NCI-H146 treated with DMSO at 0.1 percent for 48 hours (cell line): Measurements from ENCODE around the gene TELO2.

Source experiments
- DNase-seq: peaks from one replicate; lab custom pipeline; 2025; ENCODE audit not compliant: unreplicated experiment; lab: John Stamatoyannopoulos, UW

TELO2 gene

DNA sequence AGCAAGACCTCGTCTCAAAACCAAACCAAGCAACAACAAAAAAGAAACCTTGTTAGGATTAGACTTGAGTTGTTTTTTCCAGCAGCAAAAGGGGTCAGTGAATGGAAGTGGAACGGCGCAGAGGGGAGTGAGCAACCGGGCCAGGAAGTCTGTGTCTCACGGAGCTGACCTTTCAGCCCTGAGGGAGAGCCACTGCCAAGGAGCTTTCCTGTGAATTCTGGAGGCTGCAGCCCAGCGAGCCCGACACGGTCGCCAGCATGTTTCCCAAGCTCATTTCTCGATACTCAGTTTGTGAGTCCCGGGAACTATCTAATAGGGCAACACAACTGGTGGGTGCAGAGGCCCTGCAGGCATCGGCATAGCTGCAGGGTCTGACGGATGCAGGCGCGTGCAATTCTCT is 19.6 kb downstream of the TELO2 start:
- no peak for DNase-seq

DNA sequence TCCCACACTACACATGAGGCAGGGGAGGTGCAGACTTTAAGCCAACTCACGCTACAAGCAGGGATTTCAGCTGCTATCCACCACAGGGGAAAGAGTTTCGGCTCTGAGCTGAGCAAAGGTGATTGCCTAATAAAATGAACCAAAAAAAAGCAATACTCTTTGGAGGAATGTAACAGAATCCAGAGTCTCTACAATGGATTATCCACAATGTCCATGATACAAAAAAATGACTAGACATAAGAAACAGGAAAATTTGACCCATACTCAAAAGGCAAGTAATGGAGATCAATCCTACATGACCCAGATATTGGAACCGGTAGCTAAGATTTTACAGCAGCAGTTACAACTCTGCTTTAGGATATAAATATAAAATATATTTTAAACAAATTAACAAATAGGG is 21.3 kb downstream of the TELO2 start:
- no peak for DNase-seq

GRCh38 chr16:1518626-1519135 is 25.5 kb downstream of the TELO2 start:
- no peak for DNase-seq

- no peak for DNase-seq
Measured at GRCh38 chr16:1519831-1520230, 26.7 kb downstream of the TELO2 start.

GRCh38 chr16:1520461-1520860 is 27.3 kb downstream of the TELO2 start:
- DNase-seq = no peak

GRCh38 chr16:1523581-1524245 is 30.6 kb downstream of the TELO2 start:
- no peak for DNase-seq

- DNase-seq = no peak
Measured at GRCh38 chr16:1524366-1524765, 31.2 kb downstream of the TELO2 start.

DNA sequence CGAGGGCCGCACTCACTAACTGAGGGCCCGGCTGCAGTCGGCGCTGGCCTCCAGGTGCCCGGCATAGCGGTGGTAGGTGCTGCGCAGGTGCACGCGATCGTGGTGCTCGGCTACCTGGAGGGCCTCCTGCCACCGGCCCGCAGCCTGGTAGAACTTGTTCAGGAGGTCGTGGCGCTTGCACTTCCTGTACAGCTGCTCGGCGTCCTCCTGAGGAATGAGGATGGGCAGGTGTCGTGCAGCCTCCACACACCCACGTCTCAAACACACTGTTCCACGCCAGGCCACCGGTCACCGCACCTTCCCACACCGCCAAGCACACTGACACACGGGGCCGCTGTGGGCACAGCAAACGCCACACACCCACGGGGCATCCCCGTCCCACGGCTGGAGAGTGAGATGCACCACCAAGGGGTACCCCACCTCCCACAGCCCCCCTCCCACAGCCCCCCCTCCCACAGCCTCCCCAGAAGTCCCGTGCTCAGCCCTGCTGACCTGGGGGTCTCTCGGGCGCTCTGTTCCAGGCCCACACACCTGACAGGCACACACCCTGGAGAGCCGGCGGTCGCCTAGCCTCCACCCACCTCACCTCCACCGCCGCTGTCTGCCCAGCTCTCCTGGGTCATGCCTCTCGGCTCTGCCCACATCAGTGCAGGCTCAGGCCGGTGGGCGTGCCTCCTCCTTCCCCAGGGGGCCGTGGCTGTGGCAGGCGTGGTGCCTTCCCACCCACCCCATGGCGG is 32.9 kb downstream of the TELO2 start:
- DNase-seq = no peak

- no peak for DNase-seq
Measured at GRCh38 chr16:1526608-1527555, 33.7 kb downstream of the TELO2 start.

- no peak for DNase-seq
Measured at GRCh38 chr16:1527836-1528811, 35.0 kb downstream of the TELO2 start.

DNA sequence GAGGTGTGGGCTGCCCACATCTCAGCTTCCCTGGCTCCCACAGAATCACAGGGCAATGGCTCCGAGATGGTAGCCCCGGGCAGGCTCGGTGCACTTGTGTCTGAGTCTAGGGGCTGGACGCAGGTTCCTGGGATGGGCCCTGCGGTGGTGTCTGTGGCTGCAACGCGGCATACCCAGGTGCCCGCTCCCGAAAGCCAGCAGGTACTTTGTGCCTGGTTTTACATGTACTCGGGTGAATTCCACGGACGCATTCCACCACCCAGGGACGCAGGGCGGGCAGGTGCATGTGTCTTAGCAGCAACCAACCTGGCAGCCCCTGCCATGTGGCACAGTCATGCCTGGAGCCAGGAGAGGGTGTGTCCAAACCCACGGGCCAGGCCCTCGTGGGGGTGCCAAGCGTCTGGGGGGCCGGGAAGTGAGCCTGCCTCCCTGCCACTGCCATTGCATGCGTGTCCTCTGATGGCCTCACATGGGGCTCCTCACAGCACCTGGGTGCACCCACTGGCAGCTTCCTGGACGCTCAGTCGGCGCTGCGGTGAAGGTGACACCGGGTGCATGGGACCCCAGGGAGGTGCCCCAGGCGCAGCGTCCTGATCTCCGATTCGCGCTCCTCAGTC is 35.9 kb downstream of the TELO2 start:
- no peak for DNase-seq

GRCh38 chr16:1530349-1530882 is 37.3 kb downstream of the TELO2 start:
- DNase-seq = no peak

DNA sequence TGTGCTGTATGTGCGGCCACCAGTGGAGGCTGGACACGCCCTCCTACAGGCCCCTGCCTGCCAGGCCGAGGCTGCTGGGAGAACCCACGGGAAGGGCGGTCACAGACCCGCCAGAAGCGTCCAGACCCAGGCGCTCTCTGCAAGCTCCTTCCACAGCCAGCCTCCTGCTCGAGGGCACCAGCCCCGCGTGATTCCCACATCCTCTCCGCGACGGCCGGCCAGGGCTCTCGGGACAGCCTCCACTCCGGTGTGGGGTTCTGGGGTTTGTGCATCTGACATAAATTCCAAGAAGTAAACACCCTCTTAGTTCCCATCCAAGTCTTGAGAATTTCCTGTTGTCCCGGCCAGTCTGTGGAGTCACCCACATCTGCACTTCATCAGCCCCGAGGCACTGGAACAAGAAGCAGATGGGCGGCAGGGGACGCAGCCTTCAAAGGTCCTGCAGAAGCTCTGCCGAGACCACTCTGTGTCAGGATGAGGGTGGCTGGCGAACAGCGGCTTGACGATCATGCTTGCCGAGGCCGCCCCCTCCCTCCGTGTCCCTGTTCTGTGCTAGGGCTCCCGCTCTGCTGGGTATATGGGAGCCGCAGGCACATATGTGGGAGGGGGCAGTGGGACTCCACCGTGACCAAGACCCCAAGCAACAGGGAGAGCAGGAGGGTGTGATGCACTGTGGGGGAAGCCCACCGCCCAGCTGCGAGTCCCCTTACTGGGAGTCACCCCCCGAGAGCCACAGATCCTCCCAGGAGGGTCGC is 37.9 kb downstream of the TELO2 start:
- no peak for DNase-seq

GRCh38 chr16:1531638-1531910 is 38.4 kb downstream of the TELO2 start:
- DNase-seq = no peak

DNA sequence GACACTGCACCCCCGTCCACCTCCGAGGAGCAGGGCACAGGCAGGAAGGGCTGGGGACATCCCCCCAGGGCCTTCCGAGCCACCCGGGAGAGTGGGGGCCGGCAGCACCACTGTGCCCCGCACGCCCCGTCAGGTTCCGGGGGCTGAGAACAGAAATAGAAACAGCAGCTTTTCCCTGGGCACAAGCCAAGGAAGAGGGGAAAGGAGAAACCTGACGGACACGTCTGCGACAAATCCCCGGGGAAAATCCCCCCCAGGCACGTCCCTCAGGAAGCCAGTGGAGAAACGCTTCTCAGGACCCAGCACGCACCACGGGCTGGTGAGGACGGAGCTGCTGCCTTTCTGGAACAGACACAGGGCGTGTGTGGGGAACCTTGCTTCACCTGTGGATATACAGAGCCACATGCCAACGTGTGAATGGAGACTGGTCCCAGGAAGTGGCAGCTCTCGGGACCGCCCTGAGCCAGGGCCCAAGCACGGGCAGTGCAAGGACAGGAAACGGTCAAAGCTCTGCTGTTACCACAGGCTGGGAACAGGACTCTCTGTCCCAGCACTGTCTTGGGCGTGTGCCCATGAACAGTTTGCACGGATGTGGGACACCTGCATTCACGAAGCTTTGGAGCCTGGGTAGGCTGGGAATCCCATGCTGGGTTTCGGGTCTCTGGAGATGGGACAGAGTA is 39.1 kb downstream of the TELO2 start:
- DNase-seq = no peak

DNA sequence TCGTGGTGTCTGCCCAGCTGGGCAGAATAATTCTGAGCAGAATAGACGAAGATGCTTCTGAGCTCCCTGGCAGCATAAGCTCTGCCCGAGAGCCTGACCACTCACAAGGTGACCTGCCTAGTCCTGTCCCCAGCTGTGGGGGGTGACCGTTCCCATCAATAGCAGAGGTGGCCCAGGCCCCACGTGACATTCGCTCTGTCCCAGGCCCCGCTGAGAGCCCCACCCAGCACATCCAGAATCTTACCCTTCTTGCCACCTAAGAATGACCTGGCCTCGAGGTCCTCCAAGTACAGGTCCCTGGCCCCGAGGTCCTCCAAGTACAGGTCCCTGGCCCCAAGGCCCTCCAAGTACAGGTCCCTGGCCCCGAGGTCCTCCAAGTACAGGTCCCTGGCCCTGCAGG is 39.6 kb downstream of the TELO2 start:
- DNase-seq = no peak

- DNase-seq = no peak
Measured at GRCh38 chr16:1533443-1533951, 40.3 kb downstream of the TELO2 start, which contains the start of gene TMEM204. Gene TMEM204, plus strand, starts transcription at chr16:1533666. Its CDS starts 610 bp downstream, at chr16:1534276.
